Measurements from ENCODE around the gene PGAP2.

PGAP2 gene

GRCh38 chr11:3838504-3838903, 30.1 kb downstream of the PGAP2 start:
- no peaks in the 10 kb centered on the region for H3K36me3 ChIP-seq (ENCODE audit: control insufficient read depth, insufficient read depth, low read length)
- H3K27me3 ChIP-seq (ENCODE audit: control insufficient read depth, insufficient read depth, low read length) = no peaks in the 10 kb centered on the region
- H3K9ac ChIP-seq (ENCODE audit: low read length) = no peak overlapping the region
- H3K9me3 ChIP-seq (ENCODE audit: control insufficient read depth, low read length) = no peaks in the 10 kb centered on the region
- peaks cover 29% of the 10 kb centered on the region for H3K4me1 ChIP-seq (ENCODE audit: control insufficient read depth, insufficient read depth, low read length)
- H3K4me3 ChIP-seq (ENCODE audit: low read length) = no peak overlapping the region

DNA sequence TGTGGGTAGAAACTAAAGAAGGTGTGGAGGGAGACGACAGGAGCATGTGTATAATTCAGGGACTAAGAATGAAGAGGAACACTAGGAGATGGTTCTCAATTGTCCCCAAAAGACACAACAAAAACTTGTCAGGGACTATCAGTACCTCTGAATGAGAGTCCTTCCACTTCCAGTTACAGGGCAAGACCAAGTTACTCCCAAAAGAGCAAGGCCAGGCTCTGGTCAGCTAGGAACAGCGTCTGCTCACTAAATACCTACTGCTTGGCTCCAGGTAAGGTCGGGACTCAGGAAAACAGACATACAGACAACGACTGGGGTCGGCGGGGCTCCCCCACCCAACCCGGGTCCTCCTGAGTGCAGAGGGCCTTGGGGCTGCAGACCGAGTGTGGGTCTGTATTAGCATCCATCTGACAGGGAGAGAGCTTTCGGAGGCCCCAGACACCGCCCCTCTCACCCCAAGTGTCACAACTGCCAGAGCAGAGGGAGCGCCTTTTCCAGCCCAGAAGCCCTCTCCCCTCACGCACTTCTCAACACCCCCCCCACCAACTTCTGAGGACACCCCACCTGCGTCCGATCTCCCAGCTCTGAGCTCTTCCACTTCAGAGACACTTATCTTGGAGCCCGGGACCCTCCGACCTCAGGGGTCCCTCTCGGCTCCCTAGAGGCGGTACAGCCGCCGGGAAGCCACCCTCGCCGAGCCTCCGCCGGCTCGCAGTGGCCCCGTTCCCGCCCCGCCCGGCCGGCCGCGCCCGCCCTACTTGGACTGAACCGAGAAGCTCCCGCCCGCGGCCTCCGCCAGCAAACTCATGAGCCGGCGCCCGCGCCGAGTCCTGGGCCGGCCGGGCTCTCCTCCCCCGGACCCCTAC, 31.9 kb downstream of the PGAP2 start:
- Histone ChIP-seq H3K4me1 (ENCODE audit: control insufficient read depth, insufficient read depth, low read length) (peaks cover 20% of the 10 kb centered on the region), H3K36me3 (ENCODE audit: control insufficient read depth, insufficient read depth, low read length) (no peaks in the 10 kb centered on the region), H3K9me3 (ENCODE audit: control insufficient read depth, low read length) (no peaks in the 10 kb centered on the region), H3K9ac (ENCODE audit: low read length) (peak overlapping the region; percentile 75), H3K27me3 (ENCODE audit: control insufficient read depth, insufficient read depth, low read length) (no peaks in the 10 kb centered on the region), H3K4me3 (ENCODE audit: low read length) (peak overlapping the region; percentile 33)

DNA sequence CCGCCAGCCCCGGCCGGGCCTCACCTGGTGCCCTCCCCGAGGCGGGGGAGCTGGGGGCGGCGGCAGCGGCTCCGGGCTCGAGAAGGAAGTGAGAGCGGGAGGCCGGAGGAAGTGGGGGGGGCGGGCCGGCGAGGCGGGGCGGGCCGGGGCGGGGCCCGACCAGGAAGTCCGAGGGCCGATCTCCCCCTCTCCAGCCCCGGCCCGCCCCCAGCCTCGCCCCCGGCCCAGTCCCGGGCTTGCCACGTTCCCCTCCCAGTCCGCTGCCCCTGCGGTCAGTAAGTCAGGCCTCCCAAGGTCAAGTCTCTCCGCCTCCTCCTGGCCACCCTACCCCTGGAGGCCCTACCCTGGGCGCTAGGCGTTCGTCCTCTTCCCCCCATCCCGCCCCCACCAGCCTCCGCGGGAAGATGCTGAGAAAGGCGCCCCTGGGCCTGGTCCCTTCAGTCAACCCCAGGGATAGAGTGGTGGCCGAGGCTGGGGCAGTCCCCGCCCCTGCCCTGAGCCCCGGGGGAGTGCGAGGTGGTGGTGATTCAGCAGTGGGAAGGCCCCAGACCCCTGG, 32.6 kb downstream of the PGAP2 start, which contains the start of gene RHOG:
RHOG (minus strand) TSS at position 90 of the 556 bp plus-strand sequence. CDS start 12,821 bp downstream, outside the sequence.
- Histone ChIP-seq H3K9me3 (ENCODE audit: control insufficient read depth, low read length) (no peaks in the 10 kb centered on the region), H3K4me3 (ENCODE audit: low read length) (peak within 1 kb of the TSS; percentile 58), H3K9ac (ENCODE audit: low read length) (peak within 1 kb of the TSS; percentile 88), H3K27me3 (ENCODE audit: control insufficient read depth, insufficient read depth, low read length) (no peaks in the 10 kb centered on the region), H3K4me1 (ENCODE audit: control insufficient read depth, insufficient read depth, low read length) (peaks cover 15% of the 10 kb centered on the region), H3K36me3 (ENCODE audit: control insufficient read depth, insufficient read depth, low read length) (no peaks in the 10 kb centered on the region)

GRCh38 chr11:3841426-3842350, 33.3 kb downstream of the PGAP2 start:
- H3K9me3 ChIP-seq (ENCODE audit: control insufficient read depth, low read length) = no peaks in the 10 kb centered on the region
- peaks cover 15% of the 10 kb centered on the region for H3K4me1 ChIP-seq (ENCODE audit: control insufficient read depth, insufficient read depth, low read length)
- H3K9ac ChIP-seq (ENCODE audit: low read length) = peak overlapping the region; percentile 88
- no peaks in the 10 kb centered on the region for H3K36me3 ChIP-seq (ENCODE audit: control insufficient read depth, insufficient read depth, low read length)
- no peaks in the 10 kb centered on the region for H3K27me3 ChIP-seq (ENCODE audit: control insufficient read depth, insufficient read depth, low read length)
- peak overlapping the region; percentile 58 for H3K4me3 ChIP-seq (ENCODE audit: low read length)

DNA sequence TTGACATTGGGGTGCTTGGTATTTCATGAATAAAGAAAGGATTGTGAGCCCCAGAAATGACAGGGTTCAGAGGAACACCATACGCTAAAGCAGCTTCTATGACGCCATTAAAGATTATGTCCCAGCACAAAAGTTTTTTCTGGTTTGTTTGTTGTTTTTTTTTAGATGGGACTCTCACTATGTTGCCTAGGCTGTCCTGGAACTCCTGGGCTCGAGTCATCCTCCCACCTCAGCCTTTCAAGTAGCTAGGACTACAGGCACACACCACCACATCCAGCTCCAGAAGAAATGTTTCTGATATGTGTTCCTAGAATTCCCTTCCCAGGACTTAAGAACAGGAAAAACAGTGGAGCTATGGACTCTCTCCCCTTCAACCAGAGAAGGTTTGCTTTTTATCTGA, 35.0 kb downstream of the PGAP2 start:
- H3K4me3 ChIP-seq (ENCODE audit: low read length) = no peak overlapping the region
- H3K27me3 ChIP-seq (ENCODE audit: control insufficient read depth, insufficient read depth, low read length) = no peaks in the 10 kb centered on the region
- H3K9ac ChIP-seq (ENCODE audit: low read length) = no peak overlapping the region
- peaks cover 5% of the 10 kb centered on the region for H3K4me1 ChIP-seq (ENCODE audit: control insufficient read depth, insufficient read depth, low read length)
- H3K9me3 ChIP-seq (ENCODE audit: control insufficient read depth, low read length) = no peaks in the 10 kb centered on the region
- H3K36me3 ChIP-seq (ENCODE audit: control insufficient read depth, insufficient read depth, low read length) = no peaks in the 10 kb centered on the region

GRCh38 chr11:3845246-3845645, 36.9 kb downstream of the PGAP2 start:
- H3K27me3 ChIP-seq (ENCODE audit: control insufficient read depth, insufficient read depth, low read length) = no peaks in the 10 kb centered on the region
- H3K9me3 ChIP-seq (ENCODE audit: control insufficient read depth, low read length) = no peaks in the 10 kb centered on the region
- H3K4me3 ChIP-seq (ENCODE audit: low read length) = no peak overlapping the region
- peaks cover 5% of the 10 kb centered on the region for H3K4me1 ChIP-seq (ENCODE audit: control insufficient read depth, insufficient read depth, low read length)
- H3K36me3 ChIP-seq (ENCODE audit: control insufficient read depth, insufficient read depth, low read length) = no peaks in the 10 kb centered on the region
- H3K9ac ChIP-seq (ENCODE audit: low read length) = no peak overlapping the region

DNA sequence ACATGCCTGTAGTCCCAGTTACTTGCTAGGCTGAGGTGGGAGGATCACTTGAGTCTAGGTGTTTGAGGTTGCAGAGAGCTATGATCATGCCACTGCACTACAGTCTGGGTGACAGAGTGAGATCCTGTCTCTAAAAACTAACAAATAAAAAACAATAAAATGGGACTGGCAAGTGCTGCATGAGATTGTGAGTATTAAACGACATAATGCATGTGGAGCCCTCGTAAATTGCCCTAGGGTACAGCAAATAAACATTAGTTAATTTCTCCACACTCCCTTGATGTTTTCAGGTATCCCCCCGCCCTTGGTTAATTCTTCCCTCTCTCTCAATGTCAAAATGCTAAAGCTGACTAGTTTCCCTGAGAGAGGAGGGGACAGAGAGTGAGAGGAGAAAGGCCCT, 37.3 kb downstream of the PGAP2 start:
- Histone ChIP-seq H3K4me3 (ENCODE audit: low read length) (no peak overlapping the region), H3K9me3 (ENCODE audit: control insufficient read depth, low read length) (no peaks in the 10 kb centered on the region), H3K9ac (ENCODE audit: low read length) (no peak overlapping the region), H3K4me1 (ENCODE audit: control insufficient read depth, insufficient read depth, low read length) (peaks cover 5% of the 10 kb centered on the region), H3K36me3 (ENCODE audit: control insufficient read depth, insufficient read depth, low read length) (no peaks in the 10 kb centered on the region), H3K27me3 (ENCODE audit: control insufficient read depth, insufficient read depth, low read length) (no peaks in the 10 kb centered on the region)

- Histone ChIP-seq H3K9ac (ENCODE audit: low read length) (no peak overlapping the region), H3K4me1 (ENCODE audit: control insufficient read depth, insufficient read depth, low read length) (peaks cover 7% of the 10 kb centered on the region), H3K36me3 (ENCODE audit: control insufficient read depth, insufficient read depth, low read length) (no peaks in the 10 kb centered on the region), H3K9me3 (ENCODE audit: control insufficient read depth, low read length) (no peaks in the 10 kb centered on the region), H3K27me3 (ENCODE audit: control insufficient read depth, insufficient read depth, low read length) (no peaks in the 10 kb centered on the region), H3K4me3 (ENCODE audit: low read length) (no peak overlapping the region)
Measured at GRCh38 chr11:3849297-3849874, 41.0 kb downstream of the PGAP2 start.

DNA sequence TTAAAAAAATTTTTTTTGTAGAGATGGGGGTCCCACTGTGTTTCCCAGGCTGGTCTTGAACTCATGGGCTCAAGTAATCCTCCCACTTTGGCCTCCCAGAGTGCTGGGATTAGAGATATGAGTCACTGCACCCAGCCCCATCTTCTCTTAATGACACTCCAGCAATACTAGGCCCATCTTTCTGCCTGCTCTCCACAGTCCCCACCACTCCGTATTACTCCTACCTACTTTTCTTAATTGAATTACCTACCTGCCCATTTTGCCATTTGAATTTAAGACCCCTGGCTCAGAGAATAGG, 45.1 kb downstream of the PGAP2 start:
- Histone ChIP-seq H3K4me1 (ENCODE audit: control insufficient read depth, insufficient read depth, low read length) (peaks cover 28% of the 10 kb centered on the region), H3K36me3 (ENCODE audit: control insufficient read depth, insufficient read depth, low read length) (no peaks in the 10 kb centered on the region), H3K9me3 (ENCODE audit: control insufficient read depth, low read length) (no peaks in the 10 kb centered on the region), H3K4me3 (ENCODE audit: low read length) (no peak overlapping the region), H3K27me3 (ENCODE audit: control insufficient read depth, insufficient read depth, low read length) (no peaks in the 10 kb centered on the region), H3K9ac (ENCODE audit: low read length) (no peak overlapping the region)

- Histone ChIP-seq H3K9ac (ENCODE audit: low read length) (peak overlapping the region; percentile 53), H3K4me3 (ENCODE audit: low read length) (no peak overlapping the region), H3K27me3 (ENCODE audit: control insufficient read depth, insufficient read depth, low read length) (no peaks in the 10 kb centered on the region), H3K4me1 (ENCODE audit: control insufficient read depth, insufficient read depth, low read length) (peaks cover 33% of the 10 kb centered on the region), H3K9me3 (ENCODE audit: control insufficient read depth, low read length) (no peaks in the 10 kb centered on the region), H3K36me3 (ENCODE audit: control insufficient read depth, insufficient read depth, low read length) (no peaks in the 10 kb centered on the region)
Measured at GRCh38 chr11:3853899-3854659, 45.7 kb downstream of the PGAP2 start.

DNA sequence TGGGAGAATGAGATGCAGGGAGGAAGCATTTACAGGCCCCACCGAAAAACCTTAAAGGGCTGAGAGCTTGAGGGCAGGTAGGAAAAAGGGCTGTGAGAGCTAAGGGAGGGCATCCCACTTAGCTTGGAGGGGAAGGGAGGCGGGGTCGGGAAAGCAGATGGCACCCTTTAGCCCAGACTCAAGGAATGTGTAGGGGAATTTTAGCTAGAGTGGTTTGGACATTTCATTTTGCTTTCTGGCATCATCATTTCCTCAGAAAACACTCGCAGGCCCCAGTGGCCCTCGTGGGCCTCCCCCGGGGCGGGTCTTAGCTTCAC, 46.3 kb downstream of the PGAP2 start:
- Histone ChIP-seq H3K9ac (ENCODE audit: low read length) (peak overlapping the region; percentile 53), H3K27me3 (ENCODE audit: control insufficient read depth, insufficient read depth, low read length) (no peaks in the 10 kb centered on the region), H3K9me3 (ENCODE audit: control insufficient read depth, low read length) (no peaks in the 10 kb centered on the region), H3K4me1 (ENCODE audit: control insufficient read depth, insufficient read depth, low read length) (peaks cover 39% of the 10 kb centered on the region), H3K36me3 (ENCODE audit: control insufficient read depth, insufficient read depth, low read length) (no peaks in the 10 kb centered on the region), H3K4me3 (ENCODE audit: low read length) (no peak overlapping the region)
